ENCODE data around the gene ARSJ.

Gene ARSJ

DNA sequence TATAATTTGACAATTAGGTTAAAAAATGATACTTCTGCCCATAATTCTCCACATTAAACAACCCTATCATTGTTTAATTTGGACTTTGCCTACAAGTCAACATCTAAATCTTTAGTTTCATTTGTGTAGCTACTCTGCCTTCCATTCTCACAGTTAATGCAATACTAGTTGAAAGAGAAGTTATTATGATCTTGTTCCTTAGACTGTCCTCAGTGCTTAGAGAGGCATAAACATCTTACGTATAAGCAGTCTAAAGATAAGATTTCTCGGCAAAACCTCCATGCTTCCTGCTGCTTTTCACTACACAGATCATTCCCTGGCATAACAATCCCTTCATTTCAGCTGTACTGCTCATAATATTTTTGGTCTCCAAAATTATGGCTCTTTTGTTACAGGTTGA lies 112.8 kb downstream of the ARSJ start:
- Histone ChIP-seq H3K9me3 (ENCODE audit: low read length) (no peaks in the 10 kb centered on the region), H3K4me3 (ENCODE audit: low read depth in 1 of 2, low read length in 2 of 2) (no peak overlapping the region), H3K9ac (ENCODE audit: low read length) (no peak overlapping the region), H3K4me1 (ENCODE audit: insufficient read depth, low read length) (no peaks in the 10 kb centered on the region), H3K36me3 (ENCODE audit: insufficient read depth, low read length) (no peaks in the 10 kb centered on the region), H3K27me3 (ENCODE audit: control insufficient read depth in 1 of 2, insufficient read depth in 2 of 2, low read length in 2 of 2) (no peaks in the 10 kb centered on the region), H3K27ac (ENCODE audit: low read depth, low read length) (no peak overlapping the region)

DNA sequence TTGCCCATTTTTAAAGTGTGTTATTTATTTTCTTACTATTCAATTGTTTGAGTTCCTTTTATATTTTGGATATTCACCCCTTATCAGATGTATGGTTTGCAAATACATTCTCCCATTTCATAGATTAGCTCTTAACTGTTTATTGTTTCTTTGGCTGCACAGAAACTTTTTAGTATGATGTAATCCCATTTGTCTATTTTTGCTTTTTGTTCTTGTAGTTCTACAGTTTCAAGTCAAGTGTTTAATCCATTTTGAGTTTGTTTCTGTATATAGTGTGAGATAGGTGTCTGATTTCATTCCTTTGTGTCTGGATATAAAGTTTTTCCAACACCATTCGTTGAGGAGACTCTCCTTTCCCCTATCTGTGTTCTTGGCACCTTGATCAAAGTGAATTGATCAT lies 120.5 kb downstream of the ARSJ start:
- Histone ChIP-seq H3K36me3 (ENCODE audit: insufficient read depth, low read length) (no peaks in the 10 kb centered on the region), H3K9me3 (ENCODE audit: low read length) (no peaks in the 10 kb centered on the region)

DNA sequence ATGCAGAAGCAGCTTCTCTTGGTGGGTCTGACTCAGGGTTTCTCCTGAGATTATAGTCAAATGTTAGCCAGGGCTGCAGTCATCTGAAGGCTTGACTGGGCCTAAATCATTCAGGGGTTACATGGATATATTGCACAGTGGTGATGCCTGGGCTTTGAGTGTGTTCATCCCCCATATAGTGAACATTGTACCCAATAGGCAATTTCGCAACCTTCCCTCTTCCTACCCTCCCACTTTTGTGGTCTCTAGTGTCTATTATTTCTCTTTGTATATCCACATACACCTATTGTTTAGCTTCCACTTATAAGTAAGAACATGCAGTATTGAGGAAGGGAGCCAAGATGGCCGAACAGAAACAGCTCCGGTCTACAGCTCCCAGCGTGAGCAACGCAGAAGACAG lies 127.6 kb downstream of the ARSJ start:
- Histone ChIP-seq H3K27ac (ENCODE audit: low read depth, low read length) (no peak overlapping the region), H3K36me3 (ENCODE audit: insufficient read depth, low read length) (no peaks in the 10 kb centered on the region), H3K9ac (ENCODE audit: low read length) (no peak overlapping the region), H3K4me3 (ENCODE audit: low read depth in 1 of 2, low read length in 2 of 2) (no peak overlapping the region), H3K4me1 (ENCODE audit: insufficient read depth, low read length) (no peaks in the 10 kb centered on the region), H3K9me3 (ENCODE audit: low read length) (no peaks in the 10 kb centered on the region), H3K27me3 (ENCODE audit: control insufficient read depth in 1 of 2, insufficient read depth in 2 of 2, low read length in 2 of 2) (no peaks in the 10 kb centered on the region)

More for the DNA sequence above, 120.5 kb downstream of the ARSJ start:
- Histone ChIP-seq H3K27ac (ENCODE audit: low read depth, low read length) (no peak overlapping the region), H3K4me1 (ENCODE audit: insufficient read depth, low read length) (no peaks in the 10 kb centered on the region), H3K27me3 (ENCODE audit: control insufficient read depth in 1 of 2, insufficient read depth in 2 of 2, low read length in 2 of 2) (no peaks in the 10 kb centered on the region), H3K9ac (ENCODE audit: low read length) (no peak overlapping the region), H3K4me3 (ENCODE audit: low read depth in 1 of 2, low read length in 2 of 2) (no peak overlapping the region)
